Choroid plexus epithelial cell (primary cell): Measurements from ENCODE around the gene COX8A.

Source experiments
- DNase-seq: peaks from one replicate; pipeline ENCODE4 v3.0.0-alpha.2; 2010; ENCODE audit warnings: low read depth
- H3K4me3 ChIP-seq: 2 replicates; pipeline ENCODE4 v1.5.1; 2011; ENCODE audit warnings: low read depth, mild to moderate bottlenecking, control low read depth, low read length, moderate library complexity
- TF ChIP-seq, protein P1 (sequence below): conservative IDR thresholded peaks from 2 replicates; pipeline ENCODE4 v1.5.1; 2011; ENCODE audit warnings: low read depth, mild to moderate bottlenecking, control low read depth, inconsistent platforms, low read length, moderate library complexity

The COX8A gene

DNA sequence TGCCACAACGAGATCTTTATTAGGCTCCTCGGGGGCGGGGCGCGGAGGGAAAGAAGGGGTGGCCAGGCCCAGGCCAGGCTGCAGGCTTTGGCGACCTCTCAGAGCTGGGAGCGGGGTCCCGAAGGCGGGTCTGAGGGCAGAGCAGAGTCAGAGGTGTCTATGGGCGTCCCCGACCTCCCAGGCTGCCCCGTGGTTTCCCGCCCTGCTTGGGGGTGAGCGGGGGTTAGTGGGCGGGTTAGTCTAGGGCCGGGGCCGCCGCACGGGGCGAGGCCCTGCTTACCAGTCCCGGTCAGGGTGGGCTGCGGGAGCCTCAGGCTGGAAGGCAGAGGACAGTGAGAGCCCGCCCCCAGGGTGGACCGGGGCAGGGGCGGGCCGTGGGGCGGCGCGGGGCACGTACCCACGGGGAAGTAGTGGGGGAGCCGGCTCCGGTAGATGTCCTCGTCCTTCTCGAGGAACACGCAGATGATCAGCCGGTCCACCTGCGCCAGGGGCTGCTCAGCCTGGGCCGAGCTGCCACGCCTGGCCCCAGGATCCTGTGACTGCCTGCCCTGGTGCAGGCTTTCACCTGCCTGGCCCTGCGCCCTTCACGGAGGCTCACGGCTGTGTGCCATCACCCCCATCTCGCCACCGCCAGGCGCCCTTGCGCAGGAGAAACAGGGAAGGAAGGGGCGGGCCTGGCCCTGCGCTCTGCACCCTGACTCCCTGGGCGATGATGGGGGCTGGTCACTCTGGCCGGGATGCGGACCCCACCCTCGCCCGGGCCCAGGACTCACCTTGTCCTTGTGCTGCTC is 24.3 kb downstream of the COX8A start:
- DNase-seq = no peak
- H3K4me3 ChIP-seq = no peak overlapping the region
- TF ChIP-seq, protein P1, sequence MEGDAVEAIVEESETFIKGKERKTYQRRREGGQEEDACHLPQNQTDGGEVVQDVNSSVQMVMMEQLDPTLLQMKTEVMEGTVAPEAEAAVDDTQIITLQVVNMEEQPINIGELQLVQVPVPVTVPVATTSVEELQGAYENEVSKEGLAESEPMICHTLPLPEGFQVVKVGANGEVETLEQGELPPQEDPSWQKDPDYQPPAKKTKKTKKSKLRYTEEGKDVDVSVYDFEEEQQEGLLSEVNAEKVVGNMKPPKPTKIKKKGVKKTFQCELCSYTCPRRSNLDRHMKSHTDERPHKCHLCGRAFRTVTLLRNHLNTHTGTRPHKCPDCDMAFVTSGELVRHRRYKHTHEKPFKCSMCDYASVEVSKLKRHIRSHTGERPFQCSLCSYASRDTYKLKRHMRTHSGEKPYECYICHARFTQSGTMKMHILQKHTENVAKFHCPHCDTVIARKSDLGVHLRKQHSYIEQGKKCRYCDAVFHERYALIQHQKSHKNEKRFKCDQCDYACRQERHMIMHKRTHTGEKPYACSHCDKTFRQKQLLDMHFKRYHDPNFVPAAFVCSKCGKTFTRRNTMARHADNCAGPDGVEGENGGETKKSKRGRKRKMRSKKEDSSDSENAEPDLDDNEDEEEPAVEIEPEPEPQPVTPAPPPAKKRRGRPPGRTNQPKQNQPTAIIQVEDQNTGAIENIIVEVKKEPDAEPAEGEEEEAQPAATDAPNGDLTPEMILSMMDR = no peak

DNA sequence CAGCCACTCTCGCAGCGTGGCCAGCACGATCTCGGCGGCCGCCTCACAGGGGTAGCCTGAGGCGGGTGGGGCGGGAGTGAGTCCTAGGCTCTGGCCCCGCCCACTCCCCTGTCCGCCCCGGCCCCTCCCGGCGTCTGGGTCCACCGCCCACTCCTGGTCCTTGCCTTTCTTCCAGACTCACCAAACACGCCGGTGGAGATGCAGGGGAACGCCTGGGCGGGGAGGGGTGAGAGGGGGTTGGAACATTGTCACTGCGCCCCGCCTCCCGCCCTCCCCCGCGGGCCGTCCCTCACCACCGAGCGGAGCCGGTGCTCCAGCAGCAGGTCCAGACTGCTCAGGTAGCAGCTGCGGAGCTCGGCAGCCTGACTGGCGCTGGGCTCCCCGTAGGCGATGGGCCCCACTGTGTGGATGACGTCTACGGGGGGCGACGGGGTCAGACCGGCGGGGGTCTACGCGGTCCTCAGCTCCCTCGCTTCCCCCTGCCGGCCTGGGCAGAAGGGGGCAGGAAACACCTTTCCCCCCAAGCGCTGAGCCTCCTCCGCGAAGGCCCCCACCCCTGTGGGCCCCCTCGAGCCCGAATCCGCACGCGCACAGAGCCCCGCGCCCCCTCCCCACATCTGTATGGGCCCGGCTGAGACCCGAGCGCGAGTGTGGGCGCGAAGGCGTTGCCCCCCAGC is 25.1 kb downstream of the COX8A start:
- H3K4me3 ChIP-seq = peak overlapping the region; percentile 35
- peak; percentile 61 for DNase-seq
- TF ChIP-seq, protein P1 = no peak

DNA sequence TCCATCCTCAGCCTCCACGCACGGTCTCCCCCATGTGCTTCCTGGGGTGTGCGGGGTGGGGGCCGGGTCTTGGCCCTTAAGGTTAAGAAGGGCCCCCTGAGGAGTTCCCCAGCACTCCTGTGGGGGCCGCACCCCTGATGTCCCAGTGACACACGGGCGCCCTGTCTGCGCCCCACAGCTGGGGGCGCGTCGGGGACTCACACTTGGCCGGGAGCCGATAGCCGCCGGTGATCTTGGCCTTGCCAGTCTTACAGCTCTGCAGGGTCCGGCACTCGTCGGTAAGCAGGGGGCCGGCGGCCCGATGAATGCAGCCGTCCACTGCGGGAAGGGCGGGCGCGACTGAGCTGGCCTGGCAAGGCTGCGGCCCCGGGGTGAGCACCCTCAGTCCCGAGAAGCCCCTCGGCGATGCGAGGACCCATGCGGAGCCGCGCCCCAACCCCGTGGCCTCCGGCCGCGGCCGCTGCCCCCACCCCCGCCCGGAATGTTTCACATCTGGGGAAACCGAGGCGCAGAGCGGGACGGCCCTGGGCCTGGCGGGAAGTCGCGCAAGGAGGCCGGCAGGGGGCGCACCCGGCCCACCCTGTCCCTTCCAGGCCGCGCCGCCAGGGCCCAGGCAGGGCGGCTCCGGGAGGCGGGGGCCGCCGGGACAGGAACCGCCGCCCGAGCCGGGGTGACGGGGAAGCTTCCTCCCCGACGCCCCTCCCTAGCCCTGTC is 25.8 kb downstream of the COX8A start:
- peak overlapping the region; percentile 41 for H3K4me3 ChIP-seq
- TF ChIP-seq, protein P1 = peak; percentile 59
- DNase-seq = peak; percentile 76

DNA sequence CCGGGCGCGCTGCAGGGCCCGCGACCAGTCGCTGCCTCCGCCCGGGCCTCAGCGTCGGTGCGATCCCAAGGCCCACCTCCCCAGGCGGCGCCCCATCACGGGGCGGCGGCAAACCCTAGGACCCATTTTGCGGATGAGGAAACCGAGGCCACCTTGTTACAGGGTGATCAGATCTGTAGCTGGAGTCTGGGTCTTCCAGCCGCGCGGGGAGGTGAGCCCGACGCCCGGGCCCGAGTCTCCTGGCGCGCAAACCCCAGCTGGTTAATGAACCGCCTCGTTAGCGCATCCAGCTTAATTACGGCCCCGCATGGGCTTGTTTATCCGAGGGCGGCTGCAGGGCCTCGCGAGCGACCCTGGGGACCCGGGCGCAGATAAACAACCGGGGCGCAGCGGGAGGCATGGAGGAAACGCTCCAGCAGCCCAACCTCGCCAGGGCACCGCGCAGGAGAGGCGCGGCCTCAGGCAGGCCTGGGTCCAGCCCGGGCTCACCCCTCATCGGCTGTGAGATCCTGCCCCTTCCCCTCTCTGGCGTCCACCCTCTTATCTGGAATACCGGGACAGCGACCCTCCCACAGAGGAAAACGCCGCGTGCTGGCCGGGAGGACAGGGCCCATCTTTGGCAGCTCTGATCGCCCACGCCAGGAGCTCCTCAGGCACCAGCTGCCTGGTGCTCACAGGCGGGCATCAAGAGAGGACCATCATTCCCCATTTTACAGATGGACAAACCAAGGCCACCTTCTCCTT is 26.5 kb downstream of the COX8A start:
- TF ChIP-seq, protein P1 = no peak
- DNase-seq = no peak
- H3K4me3 ChIP-seq = peak overlapping the region; percentile 41

GRCh38 chr11:64001484-64002420 is 27.3 kb downstream of the COX8A start:
- peak; percentile 49 for DNase-seq
- TF ChIP-seq, protein P1 = no peak
- no peak overlapping the region for H3K4me3 ChIP-seq
